Left kidney (tissue), 2 donors: ENCODE data around the gene SIK3. TPM values are rescaled to one million over a fixed set of nuclear protein-coding genes. Genes with fewer than 3 reads are reported as not detected.

Experiments used
- DNase-seq: peaks from one replicate; pipeline ENCODE4 v3.0.0-alpha.2; 2013
- polyA plus RNA-seq: library from polyadenylated mRNA; unstranded; fragments of 120-200 nt; gene quantifications from one replicate; pipeline ENCODE4 v1.2.1, GENCODE V29; 2013; ENCODE audit not compliant: insufficient read length

The SIK3 gene
- polyA plus RNA-seq, 1 donor = 47.6 TPM

DNA sequence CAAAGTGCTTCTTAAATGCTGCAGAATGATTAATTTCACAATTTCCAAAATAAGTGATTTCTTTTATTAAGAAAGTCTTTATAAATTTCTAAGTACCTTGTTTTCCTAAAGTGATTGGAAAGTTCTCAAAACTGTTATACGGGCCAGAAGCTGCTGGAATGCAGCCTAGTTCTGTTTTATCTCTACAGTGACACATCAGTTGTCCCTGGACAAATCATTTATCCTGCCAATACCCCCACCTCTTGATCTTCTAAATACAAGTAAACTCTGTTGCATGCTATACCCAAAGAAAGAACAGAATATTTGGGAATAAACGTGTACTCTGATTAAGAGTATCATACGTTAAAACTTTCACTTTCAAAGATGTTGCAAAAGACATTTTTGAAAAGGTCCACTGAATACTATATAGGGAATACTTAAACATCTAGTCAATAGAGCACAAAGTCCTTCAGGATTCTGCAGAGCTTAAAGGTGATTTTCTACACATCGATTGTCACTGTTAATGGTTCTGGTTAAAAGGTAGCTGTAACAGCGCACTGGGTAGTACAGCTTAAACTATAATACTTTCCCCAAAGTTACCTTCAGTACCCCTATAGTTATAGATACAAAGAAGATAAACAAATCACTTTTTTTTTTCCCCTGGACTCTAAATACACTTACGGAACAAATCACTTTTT is 168.7 kb downstream of the SIK3 start:
- no peak for DNase-seq

DNA sequence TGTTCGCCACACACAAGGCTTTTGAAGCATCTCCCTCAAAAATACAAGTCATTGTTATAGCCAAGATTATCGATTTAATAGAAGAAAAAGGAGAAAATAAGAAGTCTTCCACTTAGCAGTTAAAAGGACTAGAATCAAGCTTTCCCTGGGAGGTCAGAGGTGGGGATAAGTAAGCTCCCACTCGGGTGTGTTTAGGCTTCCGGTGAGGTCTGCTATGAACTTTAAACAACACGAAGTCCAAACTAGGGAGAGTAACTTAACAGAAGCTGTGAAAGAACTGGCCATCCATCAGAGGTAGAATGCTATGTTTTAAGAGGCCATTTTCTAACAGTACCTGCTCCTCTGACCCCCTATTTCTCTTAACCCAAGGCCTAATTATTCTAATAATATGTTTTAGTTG is 169.4 kb downstream of the SIK3 start:
- DNase-seq = no peak

DNA sequence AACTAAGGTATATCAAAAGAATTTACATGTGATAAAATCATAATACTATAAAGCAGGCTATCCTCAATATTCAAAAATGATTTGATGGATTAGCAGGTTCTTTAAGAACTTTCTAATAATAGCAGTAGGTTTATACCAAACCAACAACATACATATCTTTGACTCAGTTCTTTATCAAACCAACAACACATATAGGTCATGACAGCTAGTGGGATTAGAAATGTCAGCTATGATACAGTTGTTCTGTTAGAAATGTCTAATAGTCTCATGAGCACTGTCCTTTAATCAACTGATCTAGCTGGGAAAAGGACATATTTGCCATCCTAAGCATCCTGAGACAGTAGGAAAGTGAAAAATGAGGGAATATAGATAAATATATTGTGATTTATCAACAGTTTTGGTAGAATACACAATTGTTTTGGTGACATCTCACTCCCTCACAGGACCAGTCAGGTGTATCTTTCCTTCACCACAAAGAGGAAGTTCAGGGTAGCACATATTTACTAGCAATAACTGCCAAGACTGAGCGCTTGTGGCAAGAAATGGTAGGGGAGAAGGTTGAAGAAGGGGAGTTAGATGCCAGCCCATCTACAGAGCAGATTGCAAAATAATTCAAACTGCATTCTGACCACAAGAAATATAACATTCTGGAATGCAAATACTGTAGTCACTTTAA is 170.0 kb downstream of the SIK3 start:
- no peak for DNase-seq

DNA sequence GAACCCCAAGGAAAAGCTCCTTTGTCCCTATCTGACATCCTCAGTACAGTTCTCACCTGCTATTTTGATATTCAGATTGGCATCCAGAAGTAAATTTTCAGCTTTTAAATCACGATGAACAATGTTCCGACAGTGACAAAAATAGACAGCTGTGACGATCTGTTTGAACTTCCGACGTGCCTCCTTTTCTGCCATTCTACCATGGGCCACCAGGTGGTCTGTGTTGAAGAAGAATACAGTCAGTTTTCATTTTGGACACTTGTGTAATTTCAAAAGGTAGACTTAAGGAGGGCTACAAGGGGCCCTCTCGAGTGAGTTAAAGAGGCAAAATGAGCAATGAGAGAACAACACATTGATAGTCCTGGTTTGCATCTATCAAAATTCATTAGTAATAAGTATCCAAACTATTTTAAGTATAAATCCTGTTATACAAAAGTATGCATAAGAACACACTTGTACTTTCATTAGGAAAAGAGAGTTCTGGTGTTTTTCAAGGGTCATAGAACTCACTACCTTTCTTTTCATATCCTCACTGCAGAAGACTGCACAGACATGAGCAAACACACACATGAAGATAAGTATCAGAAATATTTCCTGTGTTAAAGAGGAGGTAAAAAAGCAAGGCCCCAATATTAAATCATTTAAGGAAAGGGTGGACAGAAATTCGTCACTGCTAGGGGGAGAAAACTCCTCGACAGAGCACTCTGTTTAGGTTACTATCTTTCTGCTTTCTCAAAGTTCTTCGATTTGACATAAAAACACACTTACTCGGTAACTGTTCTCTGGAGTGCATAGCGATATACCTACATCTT is 170.9 kb downstream of the SIK3 start:
- no peak for DNase-seq

DNA sequence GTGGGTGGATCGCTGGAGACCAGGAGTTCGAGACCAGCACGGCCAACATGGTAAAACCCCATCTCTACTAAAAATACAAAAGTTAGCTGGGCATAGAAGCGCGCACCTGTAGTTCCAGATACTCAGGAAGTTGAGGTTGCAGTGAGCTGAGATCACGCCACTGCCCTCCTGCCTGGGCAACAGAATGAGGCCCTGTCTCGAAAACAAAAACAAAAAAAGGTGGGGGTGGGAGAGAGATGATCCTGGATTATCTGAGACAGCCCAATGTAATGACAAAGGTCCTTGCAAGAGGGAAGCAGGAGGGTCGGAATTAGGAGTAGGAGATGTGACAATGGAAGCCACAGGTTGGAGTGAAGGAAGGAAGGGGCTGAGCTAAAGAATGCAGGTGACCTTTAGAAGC is 173.2 kb downstream of the SIK3 start:
- no peak for DNase-seq

DNA sequence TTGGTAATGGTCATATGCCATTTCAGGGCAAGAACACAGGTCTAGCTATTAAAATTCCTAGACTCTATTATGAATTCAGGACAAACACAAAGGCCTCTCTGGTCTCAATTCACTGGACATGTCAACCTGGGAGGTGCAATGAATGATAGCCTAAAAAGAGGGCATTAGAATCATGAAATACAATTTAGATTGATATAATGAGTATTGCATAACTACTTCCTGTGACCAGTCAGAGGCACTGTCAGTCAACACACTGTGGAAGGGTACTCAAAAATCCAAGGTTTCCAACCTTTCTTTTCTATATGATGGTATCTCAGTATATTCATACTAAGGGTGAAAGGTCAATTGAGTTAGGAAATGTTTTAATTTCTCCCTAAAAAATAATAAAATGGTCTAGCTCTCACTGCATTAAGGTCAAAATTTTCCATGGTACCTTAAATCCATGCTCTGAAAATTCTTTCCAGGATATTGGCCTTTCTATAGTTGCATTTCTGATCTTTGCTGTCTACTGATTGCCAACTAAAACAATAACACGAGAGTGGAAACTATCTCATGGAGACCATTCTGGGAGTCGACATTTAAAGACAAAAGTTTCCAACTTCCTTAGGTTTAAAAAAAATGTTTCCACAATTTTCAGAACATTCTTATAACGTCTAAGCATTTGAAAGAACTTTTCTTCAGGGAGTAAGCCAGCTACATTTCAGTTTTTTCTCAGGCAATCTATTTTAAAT is 179.1 kb downstream of the SIK3 start:
- DNase-seq = no peak

DNA sequence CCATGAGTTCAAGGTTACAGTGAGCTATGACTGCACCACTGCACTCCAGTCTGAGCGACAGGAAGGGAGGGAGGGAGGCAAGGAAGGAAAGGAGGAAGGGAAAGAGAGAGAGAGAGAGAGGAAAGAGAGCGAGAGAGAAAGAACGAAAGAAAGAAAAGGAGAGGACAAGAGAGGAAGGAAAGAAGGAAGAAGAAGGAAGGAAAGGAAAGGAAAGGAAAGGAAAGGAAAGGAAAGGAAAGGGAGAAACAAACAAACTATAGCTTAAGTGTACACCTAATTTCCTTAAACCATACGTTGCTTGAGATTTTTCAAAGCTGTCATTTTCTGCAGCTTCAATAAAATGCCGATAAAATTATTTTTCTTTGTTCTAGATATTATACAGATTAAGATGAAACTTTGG is 180.6 kb downstream of the SIK3 start:
- no peak for DNase-seq

DNA sequence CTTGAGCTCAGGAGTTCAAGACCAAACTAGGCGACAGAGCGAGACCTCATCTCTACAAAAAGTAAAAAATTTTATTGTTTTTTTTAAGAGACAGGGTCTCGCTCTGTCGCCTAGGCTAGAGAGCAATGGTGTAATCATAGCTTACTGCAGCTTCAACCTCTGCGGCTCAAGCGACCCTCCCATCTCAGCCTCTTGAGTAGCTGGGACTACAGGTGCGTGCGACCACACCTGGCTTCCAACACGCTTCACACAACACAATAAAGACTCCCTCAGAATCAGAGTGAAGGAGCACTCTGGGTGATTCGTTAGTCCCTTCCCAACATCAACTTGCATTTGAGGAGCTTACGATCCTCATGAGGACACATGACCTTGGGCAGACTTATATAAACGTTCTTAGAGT is 181.3 kb downstream of the SIK3 start:
- no peak for DNase-seq

DNA sequence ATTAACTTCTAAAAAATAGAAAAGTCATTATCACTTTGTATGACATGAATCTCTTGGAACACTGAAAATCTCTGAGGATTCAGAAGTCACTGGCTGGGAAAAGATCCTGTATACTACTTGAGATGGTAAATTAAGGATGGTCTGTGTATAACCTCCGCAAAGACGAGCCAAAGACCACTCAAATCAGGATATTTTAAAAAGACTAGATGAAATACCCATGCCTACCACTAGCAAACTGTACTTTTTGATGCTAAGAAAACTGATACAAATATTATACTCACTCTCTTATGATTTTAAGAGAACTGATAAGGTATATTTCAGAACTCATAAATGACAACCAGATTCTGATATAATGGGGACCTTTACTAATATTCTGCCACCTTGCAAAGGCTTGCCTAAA is 182.2 kb downstream of the SIK3 start:
- DNase-seq = no peak

DNA sequence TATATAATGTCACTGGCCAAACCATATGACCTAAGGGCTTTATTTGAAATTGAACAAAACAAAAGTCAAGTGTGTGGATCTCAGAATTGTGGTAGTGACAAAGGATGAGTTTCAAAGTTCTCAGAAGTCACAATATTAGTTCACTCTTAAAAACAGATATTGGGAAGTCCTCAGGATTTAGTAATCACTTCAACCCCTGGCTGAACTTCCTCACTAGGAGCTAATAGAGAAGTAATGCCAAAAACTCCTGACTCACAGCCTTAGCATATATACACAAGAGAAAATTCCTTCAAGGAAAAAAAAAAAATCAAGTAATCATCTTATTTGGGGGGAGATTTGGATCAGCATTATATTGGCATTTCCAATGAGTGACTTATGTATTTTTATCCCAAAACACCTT is 185.2 kb downstream of the SIK3 start:
- DNase-seq = no peak

DNA sequence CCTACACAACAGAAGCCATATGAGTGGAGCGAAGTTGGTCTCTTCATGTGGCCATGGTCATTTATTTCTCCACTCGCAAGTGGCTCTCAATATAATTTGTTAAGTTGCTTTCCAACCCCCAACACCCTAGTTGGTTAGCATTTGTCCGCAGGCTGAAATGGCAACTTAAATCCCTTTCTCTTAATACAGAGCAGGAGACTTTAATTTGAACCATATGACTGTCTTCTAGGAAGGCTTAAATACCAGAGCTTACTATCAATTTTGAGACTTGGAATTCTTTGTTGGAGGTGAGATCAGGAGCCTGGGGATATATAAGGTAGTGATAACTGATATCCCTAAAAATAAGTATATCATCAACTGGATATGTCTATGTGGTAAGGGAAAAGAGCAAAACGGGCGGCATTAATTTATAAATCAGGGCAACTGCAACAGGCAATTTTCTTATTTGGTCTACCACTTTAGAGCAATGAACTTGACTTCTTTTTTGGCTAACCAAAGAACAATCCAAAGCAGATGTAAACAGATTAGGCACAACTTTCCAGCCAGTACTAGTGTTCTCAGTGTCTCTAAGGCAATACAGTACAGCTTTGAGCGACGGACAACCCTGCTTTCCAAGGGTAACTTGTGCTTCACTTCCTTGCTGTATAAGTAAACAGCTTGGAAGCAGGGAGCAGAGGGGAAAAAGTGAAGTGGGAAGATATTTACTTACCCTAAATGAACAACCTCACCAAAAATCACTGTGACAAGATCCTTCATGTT is 186.1 kb downstream of the SIK3 start:
- no peak for DNase-seq

DNA sequence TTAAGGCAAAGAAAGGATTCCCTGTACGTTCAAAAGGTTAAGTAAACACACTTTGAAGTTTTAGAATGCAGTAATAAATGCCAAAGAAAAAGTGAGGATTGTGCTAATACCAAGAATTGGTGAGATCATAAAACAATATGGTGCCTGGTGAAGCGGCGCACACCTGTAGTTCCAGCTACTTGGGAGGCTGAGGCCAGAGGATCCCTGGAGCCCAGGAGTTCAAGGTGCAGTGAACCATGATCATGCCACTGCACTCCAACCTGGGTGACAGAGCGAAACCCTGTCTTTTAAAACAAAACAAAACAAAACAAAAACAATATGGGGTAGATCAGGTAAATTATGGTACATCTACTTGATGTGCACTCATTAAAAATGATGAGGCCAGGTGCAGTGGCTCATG is 187.4 kb downstream of the SIK3 start:
- DNase-seq = no peak

DNA sequence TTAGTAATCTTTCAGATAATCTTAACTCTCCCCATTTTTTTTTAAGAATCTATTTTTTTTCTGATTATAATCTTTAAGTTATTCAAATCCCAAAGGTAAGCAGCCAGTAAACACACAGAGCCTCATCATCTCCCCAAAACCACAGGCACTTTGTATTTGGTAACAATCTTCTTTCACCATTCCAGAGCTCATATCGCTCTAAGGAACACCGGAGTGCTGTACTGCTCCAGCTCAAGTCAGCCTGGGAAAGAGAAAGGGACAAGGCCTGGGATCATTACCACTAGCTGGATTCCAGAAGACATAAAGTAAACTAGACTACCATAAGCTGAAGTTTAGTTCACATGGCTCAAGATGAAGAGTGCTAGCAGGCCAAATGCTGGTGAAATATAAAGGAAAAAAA is 187.8 kb downstream of the SIK3 start:
- DNase-seq = no peak

DNA sequence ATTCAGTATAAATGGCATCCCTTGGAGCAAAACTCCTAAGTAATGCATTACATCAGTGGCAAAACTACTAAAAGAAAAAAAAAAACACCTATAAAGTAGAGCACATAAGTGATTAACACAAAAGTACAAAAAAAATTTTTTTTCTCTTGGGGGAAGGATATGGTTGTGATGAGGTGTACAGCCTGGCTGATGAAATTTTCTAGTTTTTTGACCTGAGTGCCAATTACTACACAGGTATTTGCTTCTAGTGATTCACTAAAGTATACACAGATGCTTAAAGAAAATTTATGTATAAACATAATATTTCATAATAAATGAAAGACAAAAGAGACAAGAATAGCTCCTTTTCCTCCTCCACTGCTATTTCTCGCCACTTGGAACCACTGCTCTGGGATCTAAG is 189.0 kb downstream of the SIK3 start:
- no peak for DNase-seq

DNA sequence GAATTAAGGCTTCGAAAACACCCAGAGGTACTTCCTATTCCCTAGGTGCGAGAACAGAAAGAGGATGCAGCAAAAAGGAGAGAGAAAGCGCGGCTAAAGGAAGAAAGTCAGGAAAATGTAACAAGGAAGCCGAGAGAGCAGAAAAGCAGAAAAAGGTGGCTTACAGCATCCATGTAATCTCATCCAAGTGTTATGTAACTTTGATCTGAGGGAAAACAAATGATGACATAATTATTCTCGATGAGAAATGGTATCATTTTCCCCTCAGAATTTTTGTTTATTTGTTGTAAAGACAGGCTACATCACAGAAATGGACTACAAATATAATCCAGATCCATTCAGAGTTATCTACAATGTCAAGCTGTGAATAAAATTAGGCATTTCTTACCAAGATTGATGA is 191.7 kb downstream of the SIK3 start:
- DNase-seq = no peak

DNA sequence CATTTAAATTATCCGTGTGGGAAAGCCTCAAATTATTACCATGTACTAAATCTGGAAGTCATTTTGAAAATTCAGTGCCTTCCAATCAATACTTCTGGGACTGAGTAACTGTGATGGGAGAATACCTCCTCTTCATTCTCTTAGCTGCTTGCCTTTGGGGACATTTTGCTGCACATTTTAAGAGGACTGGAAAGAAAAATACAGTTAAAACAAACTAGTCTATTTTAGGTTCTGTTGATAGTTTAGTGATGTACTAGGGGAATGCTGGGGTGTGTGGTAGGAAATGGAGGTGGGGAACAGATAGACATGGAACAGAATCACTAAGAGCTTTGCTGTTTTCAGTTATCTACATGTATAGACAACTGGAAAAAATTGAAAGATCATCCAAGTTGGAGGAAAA is 195.1 kb downstream of the SIK3 start:
- no peak for DNase-seq

DNA sequence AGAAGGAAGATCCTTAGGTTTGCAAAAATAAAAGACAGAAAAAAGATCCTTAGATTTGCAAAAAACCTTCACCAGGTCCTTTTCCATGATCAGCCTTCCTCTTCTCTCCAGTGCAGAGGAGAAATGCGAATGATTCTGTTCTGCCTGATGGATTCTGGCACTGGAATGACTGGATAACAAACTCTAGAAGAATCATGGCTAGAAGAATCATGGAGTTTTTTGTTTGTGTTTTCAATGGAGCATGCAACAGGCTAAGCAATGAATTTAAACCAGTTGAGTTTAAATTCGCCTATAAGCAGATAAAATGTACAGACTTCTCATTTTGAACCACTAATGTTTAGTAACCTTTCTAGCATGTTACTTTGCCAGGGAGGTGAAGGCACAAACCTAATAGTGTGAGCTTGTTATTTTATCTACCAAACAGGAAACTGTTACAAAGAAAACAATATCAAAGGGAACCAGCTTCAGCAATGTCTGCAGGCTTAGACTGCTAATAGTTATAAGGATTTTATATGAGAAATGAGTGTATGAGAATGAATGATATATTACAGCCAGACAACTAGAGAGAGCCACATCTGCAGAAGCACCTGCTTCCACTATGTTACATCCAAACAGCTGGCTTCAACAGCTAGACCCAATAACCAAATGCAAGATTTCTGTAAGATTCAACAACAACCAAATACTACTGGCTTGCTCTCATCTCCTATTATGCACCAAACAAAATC is 196.1 kb downstream of the SIK3 start:
- DNase-seq = peak; percentile 24

DNA sequence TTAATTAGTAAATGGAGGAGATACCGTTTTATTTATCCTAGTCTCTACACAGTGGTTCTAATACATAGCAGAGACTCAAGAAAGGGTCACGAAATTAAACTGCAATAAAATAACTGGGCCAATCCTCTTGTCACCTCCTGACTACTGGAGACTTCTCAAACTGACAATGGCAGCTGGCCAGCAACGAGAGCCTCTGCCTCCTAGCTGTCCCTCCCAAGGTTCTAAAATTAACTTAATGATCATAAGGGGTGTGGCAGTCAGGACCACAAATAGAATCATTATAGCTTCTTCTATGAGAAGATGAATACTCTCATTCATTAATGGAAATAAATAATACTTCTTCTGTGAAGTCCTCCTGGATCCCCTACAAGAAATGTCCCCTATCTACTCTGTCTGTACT is 197.0 kb downstream of the SIK3 start:
- DNase-seq = no peak

DNA sequence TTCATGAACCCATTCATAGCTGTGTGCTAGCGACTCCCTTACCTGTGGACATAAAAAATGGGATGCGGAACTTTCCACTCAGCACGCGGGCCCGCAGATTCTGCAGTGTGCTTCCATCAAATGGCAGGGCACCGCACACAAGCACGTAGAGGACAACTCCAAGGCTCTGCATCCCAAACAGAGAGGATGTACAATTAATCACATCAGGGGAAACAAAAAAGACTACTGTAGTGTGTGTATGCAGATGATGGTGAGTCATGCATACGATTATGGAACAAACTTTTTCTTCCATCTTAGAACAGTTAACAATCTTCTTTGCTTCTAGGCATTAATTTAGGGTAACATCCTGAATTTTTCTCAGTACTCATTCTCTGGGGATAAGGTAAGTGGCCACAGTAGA is 202.0 kb downstream of the SIK3 start:
- DNase-seq = no peak

DNA sequence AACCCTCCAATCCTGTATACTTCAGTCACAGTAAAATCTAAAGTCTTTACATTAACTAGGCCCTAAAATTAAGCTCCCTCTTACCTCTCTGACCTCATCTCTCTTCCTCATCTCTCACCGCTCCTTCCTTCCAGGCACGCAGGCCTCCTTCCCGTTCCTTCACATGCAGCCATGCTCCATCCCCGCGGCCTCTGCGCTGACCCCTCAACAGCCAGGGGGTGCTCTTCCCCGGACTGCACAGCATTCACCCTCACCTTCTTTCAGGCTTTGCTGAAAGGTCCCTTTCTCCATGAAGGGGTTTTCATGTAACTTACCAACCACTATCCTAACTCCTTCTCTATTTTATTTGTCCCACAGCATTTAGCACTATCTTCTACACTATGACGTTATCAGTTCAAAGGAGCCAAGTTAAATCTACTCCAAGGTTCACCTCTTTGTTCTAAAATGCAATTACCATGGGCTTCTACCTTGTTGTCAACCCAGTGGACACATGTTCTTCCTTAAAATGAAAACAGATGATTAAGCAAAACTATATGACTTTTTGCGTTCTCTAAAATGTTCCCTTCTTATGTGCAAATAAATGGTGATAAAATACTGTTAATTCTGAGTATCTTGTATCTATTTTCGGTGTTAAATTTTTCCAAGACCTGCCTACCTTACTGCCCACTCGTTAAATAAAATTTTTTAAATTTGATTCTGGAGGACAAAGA is 203.0 kb downstream of the SIK3 start:
- DNase-seq = no peak

DNA sequence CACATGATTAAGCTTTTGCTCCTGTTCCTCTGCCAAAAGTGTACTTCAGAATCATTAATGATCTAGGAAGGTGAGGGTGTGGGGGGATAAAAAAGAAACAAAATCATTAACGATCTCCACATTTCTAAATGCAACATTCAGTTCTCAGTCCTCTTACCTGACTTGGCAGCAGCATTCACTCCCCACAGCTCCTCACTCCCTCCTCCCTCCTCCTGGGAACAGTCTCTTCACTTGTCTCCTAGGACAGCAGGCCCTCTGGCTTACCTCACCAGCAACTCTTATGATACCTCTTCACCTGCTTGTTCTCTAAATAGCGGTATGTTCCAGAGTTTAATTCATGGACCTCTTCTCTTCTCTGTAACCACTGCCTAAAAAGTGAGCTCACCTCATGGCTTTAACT is 204.3 kb downstream of the SIK3 start:
- no peak for DNase-seq
